Stimulated activated CD8-positive, alpha-beta memory T cell treated with anti-CD3 and anti-CD28 coated beads, Interleukin-2, amount 100 ng/mL, for 48 hours (primary cell): Measurements from ENCODE around the gene CAB39.
"Not testable (repeated sequence)": the region's sequence is repeated elsewhere in the genome, so short reads cannot be mapped to it uniquely, and the experiment has no call there.

Experiments used
- DNase-seq, 2 donors: peaks; one replicate each; pipeline ENCODE4 v3.0.0-alpha.2; 2020; ENCODE audit warnings: low read depth in 2 of 2

Gene CAB39

DNA sequence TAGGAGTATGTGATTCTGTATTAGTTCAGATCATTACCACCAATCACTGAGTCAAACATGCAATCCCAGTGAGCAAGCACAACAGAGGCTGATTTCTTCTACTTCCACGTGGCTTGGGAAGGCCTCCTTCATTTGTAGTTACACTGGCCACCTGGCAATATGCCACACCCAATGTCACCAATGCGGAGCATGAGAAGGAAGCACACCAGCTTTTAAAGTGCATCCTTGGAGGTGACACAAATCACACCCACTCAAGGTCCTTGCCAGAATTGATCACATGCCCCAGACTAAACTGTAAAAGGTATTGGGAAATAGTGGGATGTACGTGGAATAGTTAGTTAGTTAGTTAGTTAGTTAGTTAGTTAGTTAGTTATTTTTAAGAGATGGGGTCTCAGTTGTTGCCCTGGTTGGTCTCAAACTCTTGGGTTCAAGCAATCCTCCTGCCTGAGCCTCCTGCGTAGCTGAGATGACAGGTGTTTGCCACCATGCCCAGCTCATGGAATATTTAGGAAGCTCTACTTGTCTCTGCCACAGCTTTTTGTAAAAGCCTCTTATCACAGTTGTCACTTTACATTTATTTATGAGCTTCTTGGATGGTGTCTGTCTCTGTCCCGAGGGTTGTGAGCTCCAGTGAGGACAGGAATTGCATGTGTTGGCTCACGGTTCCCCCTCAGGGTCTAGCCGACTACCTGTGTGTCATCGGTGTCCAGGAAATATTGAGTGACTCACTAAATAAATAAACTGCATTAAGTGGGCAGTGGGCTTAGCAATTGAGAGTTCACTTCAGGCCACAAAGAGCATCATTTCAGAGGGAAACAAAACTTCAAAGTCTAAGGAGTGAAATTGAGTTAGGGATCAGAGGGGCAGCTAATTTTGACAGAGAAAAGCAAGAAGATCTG is 28.1 kb upstream of the CAB39 start:
- DNase-seq = no peak

DNA sequence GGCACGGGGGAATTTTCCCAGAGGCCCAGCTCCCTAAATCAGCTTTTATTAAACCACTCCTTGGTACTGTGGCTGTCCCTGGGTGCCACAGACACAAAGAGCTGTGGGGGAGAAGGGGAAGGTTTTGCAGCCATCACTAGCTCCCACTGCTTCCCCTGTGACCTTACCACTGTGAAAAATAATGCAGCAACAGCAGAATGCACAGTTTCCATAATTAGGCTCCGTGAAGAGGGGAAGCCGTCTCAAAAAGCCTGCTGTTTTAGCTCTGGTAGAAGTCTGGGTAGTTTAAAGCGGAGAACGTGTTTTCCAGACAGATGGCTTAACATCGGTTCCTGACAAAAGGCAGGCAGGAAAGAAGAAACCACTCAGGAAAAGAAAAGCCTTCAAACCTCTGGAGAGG is 27.5 kb upstream of the CAB39 start:
- no peak for DNase-seq

DNA sequence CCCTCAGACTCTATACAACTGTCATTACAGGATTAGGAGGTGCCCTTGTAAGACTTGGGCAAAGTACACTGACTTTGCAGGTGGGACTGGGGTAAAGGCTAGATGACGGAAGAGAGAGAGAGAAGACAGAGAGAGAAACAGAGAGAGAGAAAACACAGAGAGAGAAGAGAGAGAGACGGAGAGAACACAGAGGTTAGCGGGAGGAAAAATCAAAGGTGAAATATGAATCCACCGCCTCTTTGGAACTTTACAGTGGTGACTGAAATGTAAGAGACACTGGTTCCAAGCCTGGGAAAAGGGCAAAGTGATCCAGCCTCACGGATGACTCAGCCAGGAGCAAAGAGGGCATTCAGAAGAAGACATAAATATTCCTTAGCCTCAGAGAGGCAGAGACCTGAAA is 25.1 kb upstream of the CAB39 start:
- DNase-seq = no peak

DNA sequence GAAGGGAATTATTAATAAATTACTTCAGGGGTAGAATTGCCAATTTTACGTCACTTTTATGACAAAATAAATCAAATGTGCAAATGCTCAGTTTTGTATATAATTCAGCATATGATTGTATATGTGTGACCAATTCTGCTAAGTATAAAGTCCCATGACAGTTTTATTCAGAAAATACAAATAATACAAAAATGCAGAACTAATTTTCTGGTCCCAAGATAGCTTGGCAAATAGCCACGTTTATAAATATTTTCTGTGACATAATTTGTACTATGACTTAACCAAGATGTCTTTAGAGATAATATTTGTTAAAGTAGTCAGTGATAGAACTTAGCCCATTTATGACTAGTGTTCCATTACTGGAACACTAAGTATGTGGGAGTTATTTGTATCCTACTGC is 24.2 kb upstream of the CAB39 start:
- no peak for DNase-seq

DNA sequence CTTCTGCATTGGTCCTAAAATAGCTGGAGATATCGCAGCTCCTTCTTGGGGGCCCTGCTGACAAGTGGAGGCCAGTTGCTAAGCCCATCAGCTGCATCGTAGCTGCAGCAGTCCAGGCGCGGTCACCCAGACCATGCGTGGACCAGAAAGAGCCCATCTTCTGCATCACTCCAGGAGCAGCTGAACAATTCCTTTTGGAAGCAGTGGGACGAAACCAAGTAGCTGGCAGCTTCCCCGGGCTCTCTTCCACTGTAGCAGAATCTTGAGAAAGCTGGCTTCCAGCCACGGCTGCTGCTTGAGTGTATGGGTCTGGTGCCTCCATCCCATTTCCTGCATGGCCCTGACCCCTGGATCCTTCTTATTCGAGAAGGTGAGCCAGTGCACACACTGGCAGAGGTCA is 22.2 kb upstream of the CAB39 start:
- no peak for DNase-seq

DNA sequence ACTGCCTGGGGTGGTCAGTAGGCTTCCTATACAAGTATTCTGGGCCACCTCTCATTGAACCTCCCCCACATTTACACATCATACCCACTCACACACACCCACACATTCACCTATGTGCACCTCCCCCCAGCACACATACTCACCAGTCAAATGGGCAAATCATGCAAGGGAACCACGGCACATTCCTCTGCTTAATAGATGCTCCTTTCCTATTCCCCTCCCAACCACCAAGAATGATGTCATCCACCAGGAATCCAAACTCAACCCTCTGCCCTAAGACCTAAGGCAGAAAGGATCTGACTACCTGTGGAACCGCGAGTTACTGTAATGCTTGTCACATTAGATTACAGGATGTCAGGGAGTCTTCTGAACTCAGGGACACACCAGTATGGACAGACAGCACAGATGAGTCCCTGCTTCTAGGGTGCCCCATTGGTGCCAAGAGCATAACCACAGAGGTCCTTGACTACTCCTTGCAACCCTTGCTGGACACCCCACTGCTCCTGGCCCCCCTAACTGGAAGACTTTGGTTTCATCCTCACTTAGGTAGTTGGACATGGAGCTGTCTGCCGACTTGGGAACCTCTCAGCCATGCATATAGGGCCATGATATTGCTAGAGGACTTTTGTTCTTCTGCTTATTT is 21.5 kb upstream of the CAB39 start:
- no peak for DNase-seq

DNA sequence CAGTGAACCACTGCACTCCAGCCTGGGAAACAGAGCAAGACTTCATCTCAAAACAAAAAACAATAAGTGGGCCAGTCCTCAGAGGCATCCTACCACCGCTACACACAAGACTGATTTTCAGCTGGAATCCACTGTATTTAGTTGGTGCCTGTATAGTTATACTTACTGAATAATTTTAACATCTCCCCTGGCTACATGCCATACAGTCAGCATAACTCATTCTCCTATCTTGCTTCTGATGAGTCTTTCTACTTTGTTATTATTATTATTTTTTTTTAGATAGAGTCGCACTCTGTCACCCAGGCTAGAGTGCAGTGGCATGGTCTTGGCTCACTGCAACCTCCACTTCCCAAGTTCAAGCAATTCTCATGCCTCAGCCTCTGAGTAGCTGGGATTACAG is 19.9 kb upstream of the CAB39 start:
- DNase-seq = no peak

DNA sequence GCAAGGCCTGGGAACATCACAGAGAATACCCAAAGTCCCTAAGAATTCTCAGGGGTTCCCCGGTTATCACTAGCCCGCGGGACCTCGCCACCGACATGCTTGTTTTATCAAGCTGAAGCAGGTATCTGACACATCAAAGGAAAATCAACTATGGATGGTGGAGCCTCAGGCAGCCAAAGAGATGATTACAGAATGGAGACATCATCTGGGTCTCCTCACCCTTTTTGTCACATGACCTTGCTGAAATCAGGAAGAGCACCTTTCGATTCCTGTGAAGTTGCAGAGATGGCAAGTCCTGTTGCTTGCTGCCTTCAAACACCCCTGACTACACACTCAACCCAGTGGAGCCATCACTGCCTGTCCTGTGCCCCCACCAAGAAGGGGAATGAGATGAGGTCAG is 19.2 kb upstream of the CAB39 start:
- DNase-seq = no peak

DNA sequence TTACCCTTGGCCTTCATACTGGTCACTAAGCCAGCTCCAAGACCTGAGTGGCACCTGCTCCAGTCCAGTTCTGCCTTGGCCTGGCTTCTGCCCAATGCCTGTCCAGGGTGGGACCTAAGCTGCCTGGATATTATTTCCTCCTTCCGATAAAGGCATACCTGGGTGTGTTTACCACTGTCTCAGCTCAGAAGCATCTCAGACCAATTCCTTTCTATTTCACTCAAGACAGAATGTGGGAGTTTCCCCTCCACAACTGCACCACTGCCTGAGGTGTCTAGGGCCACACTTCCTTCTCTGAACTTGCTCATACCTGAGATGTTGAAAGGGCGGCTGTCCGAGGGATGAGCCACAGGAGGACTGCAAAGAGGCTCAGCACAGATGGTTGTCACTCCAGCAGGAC is 18.4 kb upstream of the CAB39 start:
- DNase-seq = no peak

DNA sequence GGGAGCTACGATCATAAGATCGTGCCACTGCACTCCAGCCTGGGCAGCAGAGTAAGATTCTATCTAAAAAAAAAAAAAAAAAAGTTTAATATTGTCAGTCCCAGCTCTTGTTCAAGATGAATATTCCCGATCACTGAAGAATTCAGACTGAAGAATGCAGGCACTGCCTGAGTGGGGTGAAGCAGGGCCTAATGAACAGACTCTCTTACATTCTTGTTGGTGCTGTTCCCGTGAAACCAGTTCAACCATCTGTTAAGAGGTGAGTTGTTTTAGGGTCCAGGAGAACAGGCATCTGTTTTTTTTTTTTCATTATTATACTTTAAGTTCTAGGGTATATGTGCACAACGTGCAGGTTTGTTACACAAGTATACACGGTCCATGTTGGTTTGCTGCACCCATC is 17.1 kb upstream of the CAB39 start:
- no peak for DNase-seq

DNA sequence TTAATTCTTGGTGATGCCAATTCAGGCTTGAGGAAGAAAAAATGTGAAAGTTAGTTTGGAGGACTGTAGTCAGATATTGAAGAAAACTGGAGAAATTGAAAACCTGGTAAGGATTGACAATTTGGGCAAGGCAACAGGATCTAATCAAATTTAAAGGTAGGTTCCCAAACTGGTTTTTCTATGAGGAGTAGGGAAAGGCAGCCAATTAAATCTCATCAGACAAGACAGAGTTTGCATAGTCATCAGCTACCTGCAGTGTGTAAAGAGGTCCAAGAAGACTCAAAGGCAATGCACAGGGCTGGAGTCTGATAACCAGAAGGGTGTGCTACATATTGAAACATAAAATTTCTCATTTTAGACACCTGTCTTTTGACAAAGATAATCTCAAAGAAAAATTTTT is 16.0 kb upstream of the CAB39 start:
- DNase-seq = no peak

DNA sequence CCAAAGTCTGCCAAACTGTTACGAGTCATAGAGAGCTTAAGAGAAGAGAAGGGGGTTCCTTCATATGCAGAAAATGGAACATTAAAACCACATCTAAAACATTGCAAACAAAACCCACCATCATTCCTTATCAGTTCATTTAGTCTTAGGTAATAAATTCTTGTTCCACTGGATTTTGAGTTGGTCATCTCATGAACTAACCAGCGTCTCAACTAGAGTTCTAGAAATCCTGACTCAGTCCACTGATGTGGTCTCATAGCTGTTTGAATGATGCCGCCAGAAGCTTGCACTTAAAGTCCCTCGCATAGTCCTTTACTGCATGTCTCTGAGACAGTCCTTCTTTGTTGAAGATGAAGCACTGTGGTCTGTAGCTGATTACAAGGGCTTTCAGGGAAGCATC is 15.0 kb upstream of the CAB39 start:
- DNase-seq = no peak

DNA sequence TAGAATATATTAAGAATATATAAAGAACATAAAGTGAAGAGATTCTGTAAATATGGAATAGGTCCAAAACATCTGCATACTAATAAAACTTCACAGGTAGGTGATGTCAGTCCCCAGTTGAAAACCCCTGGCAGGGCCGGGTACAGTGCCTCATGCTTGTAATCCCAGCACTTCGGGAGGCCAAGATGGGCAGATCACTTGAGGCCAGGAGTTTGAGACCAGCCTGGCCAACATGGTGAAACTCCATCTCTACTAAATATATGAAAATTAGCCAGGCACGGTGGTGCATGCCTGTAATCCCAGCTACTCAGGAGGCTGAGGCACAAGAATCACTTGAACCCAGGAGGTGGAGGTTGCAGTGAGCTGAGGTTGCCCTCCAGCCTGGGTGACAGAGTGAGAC is 13.9 kb upstream of the CAB39 start:
- DNase-seq = not testable (repeated sequence)

DNA sequence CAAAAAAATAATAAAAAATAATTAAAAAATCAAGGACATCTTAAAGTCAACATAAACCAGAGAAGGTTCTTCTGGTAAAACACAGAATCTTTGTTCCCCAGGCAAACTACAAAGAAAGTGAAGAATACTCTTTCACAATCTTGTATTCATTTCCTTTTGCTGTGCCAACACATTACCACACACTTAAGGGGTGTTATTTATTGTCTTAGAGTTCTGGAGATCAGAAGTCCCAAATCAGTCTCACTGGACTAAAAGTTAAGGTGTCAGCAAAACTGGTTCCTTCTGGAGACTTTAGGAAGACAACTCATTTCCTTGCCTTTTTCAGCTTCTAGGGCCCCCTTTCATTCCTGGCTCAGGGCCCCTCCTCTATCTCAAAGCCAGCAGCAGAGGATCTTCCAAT is 12.2 kb upstream of the CAB39 start:
- no peak for DNase-seq

DNA sequence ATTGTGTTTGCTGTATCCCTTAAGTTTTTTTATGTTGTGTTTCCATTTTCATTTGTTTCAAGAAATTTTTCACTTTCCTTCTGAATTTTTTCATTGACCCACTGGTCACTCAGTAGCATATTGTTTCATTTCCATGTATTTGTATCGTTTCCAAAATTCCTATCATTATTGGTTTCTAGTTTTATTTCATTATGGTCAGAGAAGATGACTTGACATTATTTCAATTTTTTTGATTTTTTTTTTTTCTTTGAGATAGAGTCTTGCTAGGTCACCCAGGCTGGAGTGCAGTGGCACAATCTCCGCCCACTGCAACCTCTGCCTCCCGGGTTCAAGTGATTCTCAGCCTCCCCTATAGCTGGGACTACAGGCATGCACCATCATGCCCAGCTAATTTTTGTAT is 11.3 kb upstream of the CAB39 start:
- no peak for DNase-seq

DNA sequence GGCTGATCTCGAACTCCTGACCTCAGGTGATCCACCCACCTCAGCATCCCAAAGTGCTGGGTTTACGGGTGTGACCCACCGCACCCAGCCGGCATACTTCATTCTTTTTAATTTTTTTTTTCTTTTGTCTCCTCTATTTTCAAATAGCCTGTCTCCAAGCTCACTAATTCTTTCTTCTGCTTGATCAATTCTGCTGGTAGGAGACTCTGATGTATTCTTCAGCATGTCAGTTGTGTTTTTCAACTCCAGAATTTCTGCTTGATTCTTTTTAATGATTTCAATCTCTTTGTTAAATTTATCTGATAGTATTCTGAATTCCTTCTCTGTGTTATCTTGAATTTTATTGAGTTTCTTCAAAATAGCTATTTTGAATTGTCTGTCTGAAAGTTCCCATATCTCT is 10.2 kb upstream of the CAB39 start:
- not testable (repeated sequence) for DNase-seq

DNA sequence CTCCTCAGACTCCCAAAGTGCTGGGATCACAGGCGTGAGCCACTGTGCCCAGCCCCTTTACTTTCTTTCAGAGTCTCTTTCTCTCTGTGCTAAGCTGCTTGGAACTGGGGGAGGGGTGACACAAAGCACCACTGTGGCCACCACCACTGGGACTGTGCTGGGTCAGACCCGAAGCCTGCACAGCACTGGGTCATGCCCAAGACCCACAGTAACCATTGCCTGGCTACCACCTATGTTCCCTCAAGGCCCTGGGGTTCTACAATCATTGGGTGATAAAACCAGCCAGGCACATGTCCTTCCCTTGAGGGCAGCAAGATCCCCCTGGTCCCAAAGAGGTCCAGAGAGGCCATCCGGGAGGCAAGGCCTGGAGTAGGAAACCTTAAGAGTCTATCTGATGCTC is 9.1 kb upstream of the CAB39 start:
- no peak for DNase-seq

DNA sequence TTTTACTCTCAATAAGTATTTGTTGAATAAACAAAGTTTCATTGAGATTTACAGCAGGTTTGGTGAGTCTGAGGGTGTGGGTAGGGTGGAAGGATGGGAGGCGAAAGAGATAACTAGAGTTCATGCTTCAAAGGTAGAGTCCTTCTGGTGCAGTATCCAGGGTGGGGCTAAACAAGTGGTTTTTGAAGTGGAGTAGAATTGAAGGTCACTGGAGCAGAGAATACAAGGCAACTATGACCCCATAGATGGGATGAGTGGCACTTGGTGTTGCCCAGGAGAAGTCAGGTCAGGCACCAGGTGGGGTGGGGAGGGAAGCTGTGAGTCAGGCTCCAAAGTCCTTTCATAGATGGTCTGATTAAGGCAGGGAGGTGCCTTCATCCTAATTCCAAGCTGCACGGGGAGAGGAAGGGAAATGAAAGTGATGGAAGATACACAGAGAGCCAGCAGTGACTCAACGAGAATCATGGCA is 6.6 kb upstream of the CAB39 start:
- DNase-seq = no peak

DNA sequence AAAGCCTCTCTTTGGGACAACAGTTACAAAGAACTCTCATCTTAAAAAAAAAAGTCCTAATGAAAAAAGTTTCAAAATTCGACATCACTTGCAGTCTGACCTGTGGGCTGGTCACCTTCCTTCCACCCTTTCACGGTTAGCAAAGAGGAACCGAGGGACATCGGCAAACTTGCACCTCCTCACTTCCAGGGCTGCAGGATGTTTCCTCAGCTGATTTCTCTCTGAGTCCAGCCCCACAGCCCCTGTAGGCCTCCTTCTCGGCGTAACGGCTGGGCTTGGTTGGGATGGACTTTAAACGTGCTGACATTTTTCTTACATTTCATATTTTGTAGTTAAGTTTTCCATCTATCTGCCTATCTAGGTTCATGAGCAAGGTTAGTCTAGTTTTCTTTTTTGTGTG is 5.7 kb upstream of the CAB39 start:
- DNase-seq = no peak

DNA sequence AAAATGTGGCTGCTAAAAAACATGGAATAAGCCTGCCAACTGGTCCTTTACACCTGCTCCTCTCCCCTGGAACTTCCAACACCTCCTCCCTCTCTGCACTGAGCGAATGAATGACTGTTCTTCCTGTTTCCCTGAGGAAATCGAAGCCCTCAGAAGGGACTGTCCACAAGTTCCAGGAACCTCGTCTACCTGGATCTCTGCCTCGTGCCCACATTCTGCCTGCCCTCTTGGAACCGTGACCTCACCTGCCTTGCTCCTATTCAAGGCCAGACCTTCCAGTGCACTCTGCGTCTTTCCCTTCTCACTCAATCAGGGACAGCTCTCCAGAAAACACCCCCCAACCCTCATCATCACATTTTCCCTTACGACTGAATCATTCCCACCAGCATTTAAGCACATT is 4.4 kb upstream of the CAB39 start:
- no peak for DNase-seq

DNA sequence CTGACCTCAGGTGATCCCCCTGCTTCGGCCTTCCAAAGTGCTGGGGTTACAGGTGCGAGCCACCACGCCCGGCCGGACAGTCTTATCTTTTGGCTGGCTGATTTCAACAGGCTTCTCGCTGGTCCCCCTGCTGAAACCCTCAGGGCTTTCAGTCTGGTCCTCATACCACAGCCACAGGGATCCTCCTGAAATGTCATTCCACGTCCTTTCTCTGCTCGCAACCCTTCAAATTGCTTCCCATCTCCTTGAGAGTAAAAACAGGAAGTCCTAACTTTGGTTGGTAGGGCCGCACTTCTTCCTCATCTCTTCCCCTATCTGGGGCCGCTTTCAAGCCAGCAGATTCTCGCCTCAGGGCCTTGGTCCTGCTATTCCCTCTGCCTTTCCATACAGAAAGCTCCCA is 1.4 kb upstream of the CAB39 start:
- no peak for DNase-seq

DNA sequence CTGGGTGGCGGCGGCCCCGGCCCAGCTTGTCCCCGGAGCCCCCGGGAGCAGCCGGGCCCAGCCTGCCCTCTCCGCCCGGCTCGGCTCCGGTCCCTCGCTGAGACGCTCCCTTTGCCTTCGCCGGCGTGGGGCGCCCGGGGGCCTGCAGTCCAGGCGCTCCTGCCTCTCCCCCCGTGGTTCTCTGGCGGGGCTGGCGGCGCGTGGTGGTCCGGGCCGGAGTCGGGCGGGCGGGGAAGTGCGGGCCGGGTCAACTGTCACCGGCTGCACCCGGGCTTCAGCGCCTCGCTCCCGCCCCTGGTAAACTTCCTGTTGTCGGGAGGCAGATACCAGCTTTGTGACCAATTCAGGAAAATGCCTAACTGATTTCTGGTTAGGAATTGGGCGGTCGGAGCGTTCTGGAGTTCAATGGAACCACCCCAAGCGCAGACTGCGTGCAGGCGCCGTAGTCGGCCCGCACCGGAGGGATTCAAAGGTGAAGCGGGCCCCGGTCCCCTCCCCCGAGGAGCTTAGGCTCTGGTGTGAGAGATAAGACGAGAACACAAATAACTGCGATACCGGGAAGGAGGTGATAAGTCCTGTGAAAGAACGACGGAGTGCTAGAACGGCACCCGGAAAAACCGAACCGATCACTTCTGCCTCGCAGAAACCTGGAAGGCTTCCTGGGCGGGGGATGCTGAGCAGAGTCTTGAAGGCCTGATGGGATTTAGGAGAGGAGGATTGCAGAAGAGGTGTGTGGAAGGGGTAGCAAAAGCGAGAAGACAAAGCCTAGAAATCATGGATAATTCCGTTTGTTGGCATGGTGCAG is 891 bp downstream of the CAB39 start:
- DNase-seq = peak; percentile 20 to 24

DNA sequence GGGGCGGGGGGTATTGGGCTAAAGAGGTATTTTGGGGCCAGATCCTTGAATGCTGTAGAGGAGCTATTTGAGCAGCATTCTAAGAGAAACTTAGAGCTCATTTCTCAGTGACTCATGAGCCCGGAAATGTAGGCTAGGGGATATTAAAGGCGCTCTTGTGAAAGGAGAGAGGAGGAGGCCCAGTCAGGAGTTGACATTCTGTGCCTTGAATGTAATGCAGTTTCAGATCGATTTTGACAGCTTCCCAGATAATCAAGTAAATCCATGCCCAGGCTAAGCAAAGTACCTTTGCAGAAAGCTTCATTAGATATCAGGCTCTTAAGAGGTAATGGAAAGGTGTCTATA is 1.5 kb downstream of the CAB39 start:
- no peak for DNase-seq
